A549 treated with DMSO at 1 μM for 4 hours (cell line): ENCODE measurements around the gene PCDHGC3. TPM values are rescaled to one million over a fixed set of nuclear protein-coding genes. Genes with fewer than 3 reads are reported as not detected.

Experiments
- total RNA-seq: library from RNA; stranded (reverse); fragments of 200-300 nt; extraction: Qiagen RNA extraction; gene quantifications from 5 replicates; pipeline ENCODE4 v1.2.3, GENCODE V29; 2022; ENCODE audit warnings: low read depth

PCDHGC3 gene
- 5.7 to 7.4 TPM (median 6.8 TPM) in 5 replicates for total RNA-seq

GRCh38 chr5:141475625-141476131 is at the start of gene PCDHGC3:
Gene PCDHGC3 (plus strand): TSS chr5:141475966. CDS start chr5:141476117, 151 bp downstream.

GRCh38 chr5:141430332-141431113 is 45.2 kb upstream of the PCDHGC3 start, which contains the start of gene PCDHGA12:
Gene PCDHGA12 (plus strand): TSS chr5:141430507. CDS start chr5:141430760, 253 bp downstream.

GRCh38 chr5:141484641-141485311 is 9.0 kb downstream of the PCDHGC3 start, which contains the start of gene PCDHGC4:
Gene PCDHGC4 (plus strand): TSS chr5:141485030. CDS start chr5:141485174, 144 bp downstream.

GRCh38 chr5:141488591-141489561 is 13.1 kb downstream of the PCDHGC3 start, which contains the start of gene PCDHGC5:
Gene PCDHGC5 (plus strand): TSS chr5:141489081. CDS start chr5:141489241, 160 bp downstream.

Other genes with a start within 250 kb of the PCDHGC3 start
- gene PCDHB15, start 230.6 kb upstream of the PCDHGC3 start, total RNA-seq = 0.05 to 0.06 TPM in 2 of 5 replicates, not detected in the others
- gene SLC25A2, start 171.9 kb upstream of the PCDHGC3 start, total RNA-seq = not detected in 5 replicates
- gene TAF7, start 155.2 kb upstream of the PCDHGC3 start, total RNA-seq = 67.8 to 84.2 TPM (median 73.3 TPM) in 5 replicates
- 0.37 to 0.48 TPM (median 0.40 TPM) in 5 replicates for gene PCDHGA1, start 145.5 kb upstream of the PCDHGC3 start, total RNA-seq
- 0.66 to 0.87 TPM (median 0.76 TPM) in 5 replicates for gene PCDHGA2, start 137.2 kb upstream of the PCDHGC3 start, total RNA-seq
- gene PCDHGA3, start 132.1 kb upstream of the PCDHGC3 start, total RNA-seq = 0.02 to 0.04 TPM (median 0.03 TPM) in 3 of 5 replicates, not detected in the others
- 1.6 to 2.1 TPM (median 1.8 TPM) in 5 replicates for gene PCDHGB1, start 125.9 kb upstream of the PCDHGC3 start, total RNA-seq
- gene PCDHGA4, start 120.9 kb upstream of the PCDHGC3 start, total RNA-seq = 0.09 to 0.17 TPM (median 0.14 TPM) in 5 replicates
- 0.09 to 0.20 TPM (median 0.14 TPM) in 4 of 5 replicates, not detected in the other for gene PCDHGB2, start 116.0 kb upstream of the PCDHGC3 start, total RNA-seq
- gene PCDHGA5, start 111.8 kb upstream of the PCDHGC3 start, total RNA-seq = 0.07 to 0.22 TPM (median 0.18 TPM) in 5 replicates
- 0.19 to 0.37 TPM (median 0.31 TPM) in 5 replicates for gene PCDHGB3, start 105.7 kb upstream of the PCDHGC3 start, total RNA-seq
- gene PCDHGA6, start 102.1 kb upstream of the PCDHGC3 start, total RNA-seq = 0.19 to 0.39 TPM (median 0.26 TPM) in 5 replicates
- gene PCDHGA7, start 93.2 kb upstream of the PCDHGC3 start, total RNA-seq = 0.84 to 1.3 TPM (median 1.1 TPM) in 5 replicates
- 0.77 to 1.0 TPM (median 0.88 TPM) in 5 replicates for gene PCDHGB4, start 88.3 kb upstream of the PCDHGC3 start, total RNA-seq
- 0.02 to 0.03 TPM (median 0.02 TPM) in 3 of 5 replicates, not detected in the others for gene PCDHGA8, start 83.3 kb upstream of the PCDHGC3 start, total RNA-seq
- gene PCDHGB5, start 78.0 kb upstream of the PCDHGC3 start, total RNA-seq = 2.3 to 2.7 TPM (median 2.6 TPM) in 5 replicates
- 0.04 to 0.09 TPM (median 0.06 TPM) in 4 of 5 replicates, not detected in the other for gene PCDHGA9, start 73.2 kb upstream of the PCDHGC3 start, total RNA-seq
- 0.09 to 0.23 TPM (median 0.13 TPM) in 5 replicates for gene PCDHGB6, start 67.9 kb upstream of the PCDHGC3 start, total RNA-seq
- 0.03 TPM in 1 of 5 replicates, not detected in the others for gene PCDHGA10, start 63.0 kb upstream of the PCDHGC3 start, total RNA-seq
- gene PCDHGB7, start 58.3 kb upstream of the PCDHGC3 start, total RNA-seq = 0.06 to 0.08 TPM (median 0.06 TPM) in 4 of 5 replicates, not detected in the other
- gene PCDHGA11, start 54.9 kb upstream of the PCDHGC3 start, total RNA-seq = not detected in 5 replicates
- gene PCDHGA12, start 45.5 kb upstream of the PCDHGC3 start, total RNA-seq = 0.02 to 0.03 TPM in 2 of 5 replicates, not detected in the others
- not detected in 5 replicates for gene PCDHGC4, start 9.1 kb downstream of the PCDHGC3 start, total RNA-seq
- 0.05 TPM in 1 of 5 replicates, not detected in the others for gene PCDHGC5, start 13.1 kb downstream of the PCDHGC3 start, total RNA-seq
- gene DIAPH1, start 143.0 kb downstream of the PCDHGC3 start, total RNA-seq = 102 to 110 TPM (median 107 TPM) in 5 replicates
- 44.8 to 53.9 TPM (median 50.6 TPM) in 5 replicates for gene HDAC3, start 160.9 kb downstream of the PCDHGC3 start, total RNA-seq
- 3.5 to 5.7 TPM (median 4.0 TPM) in 5 replicates for gene RELL2, start 161.0 kb downstream of the PCDHGC3 start, total RNA-seq
- 7.7 to 11.9 TPM (median 9.8 TPM) in 5 replicates for gene FCHSD1, start 175.5 kb downstream of the PCDHGC3 start, total RNA-seq
- 3.6 to 6.0 TPM (median 4.8 TPM) in 5 replicates for gene ARAP3, start 206.3 kb downstream of the PCDHGC3 start, total RNA-seq